ENCODE results near the gene SBK1. TPM values are rescaled to one million over a fixed set of nuclear protein-coding genes. Genes with fewer than 3 reads are reported as not detected.
A peak's percentile ranks its signal among the peaks of the same experiment; 100 is the strongest.

The SBK1 gene
- total RNA-seq, 2 experiments from 2014 or later = 17.9 to 19.4 TPM

GRCh38 chr16:28265822-28266221, 26.5 kb upstream of the SBK1 start:
- Mint-ChIP-seq H3K4me1 (peaks cover 12% of the 10 kb centered on the region), H3K27me3 (peaks cover 22% of the 10 kb centered on the region), H3K4me3 (no peak overlapping the region), H3K9me3 (no peaks in the 10 kb centered on the region), H3K36me3 (ENCODE audit: low read depth) (no peaks in the 10 kb centered on the region), H3K27ac (no peak overlapping the region)
- CTCF ChIA-PET = interaction anchor here (1.6 kb wide), 1 partner anchor 8 kb away, joined by 4 read pairs; no protein-coding TSS in a partner anchor
- DNase-seq = no peak
- POLR2A ChIA-PET = no interaction called here

GRCh38 chr16:28267356-28267755, 25.0 kb upstream of the SBK1 start:
- H3K27me3 Mint-ChIP-seq = peaks cover 19% of the 10 kb centered on the region
- no peaks in the 10 kb centered on the region for H3K9me3 Mint-ChIP-seq
- no peak overlapping the region for H3K4me3 Mint-ChIP-seq
- H3K36me3 Mint-ChIP-seq (ENCODE audit: low read depth) = no peaks in the 10 kb centered on the region
- CTCF ChIA-PET = interaction anchor here (1.6 kb wide), 1 partner anchor 10 kb away, joined by 4 read pairs; no protein-coding TSS in a partner anchor
- H3K27ac Mint-ChIP-seq = no peak overlapping the region
- POLR2A ChIA-PET = no interaction called here
- H3K4me1 Mint-ChIP-seq = peaks cover 12% of the 10 kb centered on the region
- DNase-seq = no peak

GRCh38 chr16:28273511-28273910, 18.8 kb upstream of the SBK1 start:
- H3K4me3 Mint-ChIP-seq = no peak overlapping the region
- ChIA-PET CTCF (interaction anchor here (0.6 kb wide), 1 partner anchor 317 kb away, joined by 3 read pairs; no protein-coding TSS in a partner anchor), POLR2A (no interaction called here)
- H3K9me3 Mint-ChIP-seq = no peaks in the 10 kb centered on the region
- H3K4me1 Mint-ChIP-seq = peaks cover 28% of the 10 kb centered on the region
- no peak for DNase-seq
- no peaks in the 10 kb centered on the region for H3K36me3 Mint-ChIP-seq (ENCODE audit: low read depth)
- no peak overlapping the region for H3K27ac Mint-ChIP-seq
- peaks cover 22% of the 10 kb centered on the region for H3K27me3 Mint-ChIP-seq

- no peaks in the 10 kb centered on the region for H3K36me3 Mint-ChIP-seq (ENCODE audit: low read depth)
- H3K27ac Mint-ChIP-seq = no peak overlapping the region
- peaks cover 22% of the 10 kb centered on the region for H3K27me3 Mint-ChIP-seq
- peaks cover 40% of the 10 kb centered on the region for H3K4me1 Mint-ChIP-seq
- DNase-seq = no peak
- ChIA-PET POLR2A (no interaction called here), CTCF (interaction anchor here (0.7 to 1.5 kb wide), 3 partner anchors 9 to 42 kb away, joined by 3 read pairs; partner anchors contain the start of gene SBK1)
- H3K9me3 Mint-ChIP-seq = no peaks in the 10 kb centered on the region
- no peak overlapping the region for H3K4me3 Mint-ChIP-seq
Observed at GRCh38 chr16:28274676-28275075, 17.6 kb upstream of the SBK1 start.

- peaks cover 42% of the 10 kb centered on the region for H3K4me1 Mint-ChIP-seq
- H3K9me3 Mint-ChIP-seq = no peaks in the 10 kb centered on the region
- peaks cover 22% of the 10 kb centered on the region for H3K27me3 Mint-ChIP-seq
- CTCF ChIA-PET = interaction anchor here (2.4 to 3.4 kb wide), 2 partner anchors 41 to 45 kb away, joined by 8 to 15 read pairs; no protein-coding TSS in a partner anchor
- POLR2A ChIA-PET = no interaction called here
- H3K27ac Mint-ChIP-seq = peak overlapping the region; percentile 84
- H3K4me3 Mint-ChIP-seq = no peak overlapping the region
- no peak for DNase-seq
- no peaks in the 10 kb centered on the region for H3K36me3 Mint-ChIP-seq (ENCODE audit: low read depth)
Observed at GRCh38 chr16:28276301-28276700, 16.0 kb upstream of the SBK1 start.

- peaks cover 46% of the 10 kb centered on the region for H3K4me1 Mint-ChIP-seq
- H3K36me3 Mint-ChIP-seq (ENCODE audit: low read depth) = no peaks in the 10 kb centered on the region
- ChIA-PET POLR2A (no interaction called here), CTCF (interaction anchor here (0.6 to 3.4 kb wide), 19 partner anchors 8 to 1612 kb away, joined by 3 to 15 read pairs (median 3); partner anchors contain the start of genes SBK1 and SULT1A1)
- H3K4me3 Mint-ChIP-seq = peak overlapping the region; percentile 61
- peak overlapping the region; percentile 92 for H3K27ac Mint-ChIP-seq
- DNase-seq = peak; percentile 83
- no peaks in the 10 kb centered on the region for H3K9me3 Mint-ChIP-seq
- H3K27me3 Mint-ChIP-seq = peaks cover 22% of the 10 kb centered on the region
Observed at GRCh38 chr16:28277537-28278388, 14.6 kb upstream of the SBK1 start.

- Mint-ChIP-seq H3K4me3 (no peak overlapping the region), H3K27ac (peak overlapping the region; percentile 86), H3K4me1 (peaks cover 46% of the 10 kb centered on the region), H3K9me3 (no peaks in the 10 kb centered on the region), H3K36me3 (ENCODE audit: low read depth) (no peaks in the 10 kb centered on the region), H3K27me3 (peaks cover 16% of the 10 kb centered on the region)
- ChIA-PET POLR2A (interaction anchor here (0.7 to 1.0 kb wide), 2 partner anchors 9 to 14 kb away, joined by 3 to 5 read pairs; no protein-coding TSS in a partner anchor), CTCF (interaction anchor here (0.6 to 3.4 kb wide), 5 partner anchors 10 to 158 kb away, joined by 3 to 15 read pairs (median 4); no protein-coding TSS in a partner anchor)
- peak; percentile 38 for DNase-seq
Observed at GRCh38 chr16:28279006-28279405, 13.3 kb upstream of the SBK1 start.

GRCh38 chr16:28280881-28281836, 11.2 kb upstream of the SBK1 start:
- peak overlapping the region; percentile 52 for H3K27ac Mint-ChIP-seq
- H3K4me1 Mint-ChIP-seq = peaks cover 38% of the 10 kb centered on the region
- ChIA-PET POLR2A (no interaction called here), CTCF (interaction anchor here (0.6 to 2.3 kb wide), 7 partner anchors 11 to 273 kb away, joined by 3 to 8 read pairs (median 4); partner anchors contain the start of genes SBK1 and SGF29)
- no peaks in the 10 kb centered on the region for H3K36me3 Mint-ChIP-seq (ENCODE audit: low read depth)
- H3K9me3 Mint-ChIP-seq = no peaks in the 10 kb centered on the region
- peaks cover 2% of the 10 kb centered on the region for H3K27me3 Mint-ChIP-seq
- DNase-seq = no peak
- H3K4me3 Mint-ChIP-seq = no peak overlapping the region

GRCh38 chr16:28282045-28282444, 10.3 kb upstream of the SBK1 start:
- H3K4me3 Mint-ChIP-seq = no peak overlapping the region

GRCh38 chr16:28283173-28283572, 9.2 kb upstream of the SBK1 start:
- ChIA-PET CTCF (interaction anchor here (1.3 kb wide), 1 partner anchor 36 kb away, joined by 4 read pairs; no protein-coding TSS in a partner anchor), POLR2A (no interaction called here)
- H3K4me1 Mint-ChIP-seq = peaks cover 27% of the 10 kb centered on the region
- H3K36me3 Mint-ChIP-seq (ENCODE audit: low read depth) = no peaks in the 10 kb centered on the region
- no peak for DNase-seq
- no peak overlapping the region for H3K4me3 Mint-ChIP-seq
- no peak overlapping the region for H3K27ac Mint-ChIP-seq
- no peaks in the 10 kb centered on the region for H3K27me3 Mint-ChIP-seq
- no peaks in the 10 kb centered on the region for H3K9me3 Mint-ChIP-seq

More at GRCh38 chr16:28282045-28282444, 10.3 kb upstream of the SBK1 start:
- no peak for DNase-seq
- Mint-ChIP-seq H3K27ac (no peak overlapping the region), H3K36me3 (ENCODE audit: low read depth) (no peaks in the 10 kb centered on the region), H3K9me3 (no peaks in the 10 kb centered on the region), H3K27me3 (peaks cover 2% of the 10 kb centered on the region), H3K4me1 (peaks cover 31% of the 10 kb centered on the region)
- POLR2A ChIA-PET = no interaction called here
- CTCF ChIA-PET = interaction anchor here (0.7 to 2.3 kb wide), 5 partner anchors 10 to 272 kb away, joined by 3 to 6 read pairs (median 5); partner anchors contain the start of genes SBK1 and SGF29

GRCh38 chr16:28283798-28284577, 8.3 kb upstream of the SBK1 start:
- ChIA-PET POLR2A (no interaction called here), CTCF (interaction anchor here (0.7 to 1.3 kb wide), 2 partner anchors 9 to 35 kb away, joined by 3 to 4 read pairs; no protein-coding TSS in a partner anchor)
- no peak overlapping the region for H3K4me3 Mint-ChIP-seq
- no peak for DNase-seq
- H3K36me3 Mint-ChIP-seq (ENCODE audit: low read depth) = no peaks in the 10 kb centered on the region
- peaks cover 28% of the 10 kb centered on the region for H3K4me1 Mint-ChIP-seq
- peak overlapping the region; percentile 41 for H3K27ac Mint-ChIP-seq
- no peaks in the 10 kb centered on the region for H3K9me3 Mint-ChIP-seq
- no peaks in the 10 kb centered on the region for H3K27me3 Mint-ChIP-seq

GRCh38 chr16:28285649-28286048, 6.7 kb upstream of the SBK1 start:
- H3K4me1 Mint-ChIP-seq = peaks cover 33% of the 10 kb centered on the region
- no peak for DNase-seq
- POLR2A ChIA-PET = no interaction called here
- no peaks in the 10 kb centered on the region for H3K9me3 Mint-ChIP-seq
- peak overlapping the region; percentile 25 for H3K27ac Mint-ChIP-seq
- peaks cover 3% of the 10 kb centered on the region for H3K36me3 Mint-ChIP-seq (ENCODE audit: low read depth)
- CTCF ChIA-PET = interaction anchor here (1.5 to 1.8 kb wide), 2 partner anchors 22 to 36 kb away, joined by 3 read pairs; no protein-coding TSS in a partner anchor
- H3K4me3 Mint-ChIP-seq = no peak overlapping the region
- no peaks in the 10 kb centered on the region for H3K27me3 Mint-ChIP-seq

All from activated CD4-positive, alpha-beta T cell treated with anti-CD3 and anti-CD28 coated beads, Interleukin-2, amount 10 ng/mL, durations not matched to agents 7 days and 5 days (primary cell).